GM23248 (cell line): ENCODE measurements around the gene GLG1.

Experiments
- EZH2 ChIP-seq: fragments of 200-600 bp; sonication (generic); IDR thresholded peaks from 2 replicates; pipeline ENCODE4 v1.6.1; 2018; ENCODE audit warnings: antibody characterized with exemption, mild to moderate bottlenecking; ENCODE audit not compliant: insufficient read depth, poor library complexity, severe bottlenecking
- EZH2phosphoT487 ChIP-seq: fragments of 200-600 bp; sonication (generic); IDR thresholded peaks from 2 replicates; pipeline ENCODE4 v1.6.1; 2018; ENCODE audit warnings: antibody characterized with exemption, moderate library complexity, mild to moderate bottlenecking, low read depth; ENCODE audit not compliant: insufficient read depth

DNA sequence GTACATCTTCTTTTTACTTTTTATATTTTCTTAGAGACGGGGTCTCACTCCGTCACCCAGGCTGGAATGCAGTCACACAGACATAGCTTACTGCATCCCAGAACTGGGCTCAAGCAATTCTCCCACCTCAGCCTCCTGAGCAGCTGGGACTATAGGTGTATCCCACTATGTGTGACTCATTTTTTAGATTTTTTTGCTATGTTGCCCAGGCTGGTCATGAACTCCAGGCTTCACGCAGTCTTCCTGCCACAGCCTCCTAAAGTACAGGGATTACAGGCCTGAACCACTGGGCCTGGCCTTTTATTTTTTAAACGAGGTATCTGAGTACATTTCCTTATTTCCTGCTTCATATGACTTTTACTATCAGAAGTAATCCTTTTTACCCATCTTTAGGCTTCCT lies 48.0 kb downstream of the GLG1 start:
- no peak for TF ChIP-seq EZH2
- no peak for TF ChIP-seq EZH2phosphoT487
